GM12878 (cell line): ENCODE measurements around the gene AHNAK.

Experiments used
- POLR2AphosphoS5 ChIP-seq: IDR thresholded peaks from 2 replicates; pipeline ENCODE4 v1.6.1; 2011; ENCODE audit warnings: mild to moderate bottlenecking, low read length, inconsistent platforms
- RAD51 ChIP-seq: fragments of 450-650 bp; IDR thresholded peaks from 2 replicates; pipeline ENCODE4 v1.6.1; 2016; ENCODE audit warnings: moderate library complexity, mild to moderate bottlenecking, inconsistent platforms
- SREBF1 ChIP-seq: IDR thresholded peaks from 2 replicates; pipeline ENCODE4 v1.6.1; 2012; ENCODE audit warnings: mild to moderate bottlenecking, low read length

DNA sequence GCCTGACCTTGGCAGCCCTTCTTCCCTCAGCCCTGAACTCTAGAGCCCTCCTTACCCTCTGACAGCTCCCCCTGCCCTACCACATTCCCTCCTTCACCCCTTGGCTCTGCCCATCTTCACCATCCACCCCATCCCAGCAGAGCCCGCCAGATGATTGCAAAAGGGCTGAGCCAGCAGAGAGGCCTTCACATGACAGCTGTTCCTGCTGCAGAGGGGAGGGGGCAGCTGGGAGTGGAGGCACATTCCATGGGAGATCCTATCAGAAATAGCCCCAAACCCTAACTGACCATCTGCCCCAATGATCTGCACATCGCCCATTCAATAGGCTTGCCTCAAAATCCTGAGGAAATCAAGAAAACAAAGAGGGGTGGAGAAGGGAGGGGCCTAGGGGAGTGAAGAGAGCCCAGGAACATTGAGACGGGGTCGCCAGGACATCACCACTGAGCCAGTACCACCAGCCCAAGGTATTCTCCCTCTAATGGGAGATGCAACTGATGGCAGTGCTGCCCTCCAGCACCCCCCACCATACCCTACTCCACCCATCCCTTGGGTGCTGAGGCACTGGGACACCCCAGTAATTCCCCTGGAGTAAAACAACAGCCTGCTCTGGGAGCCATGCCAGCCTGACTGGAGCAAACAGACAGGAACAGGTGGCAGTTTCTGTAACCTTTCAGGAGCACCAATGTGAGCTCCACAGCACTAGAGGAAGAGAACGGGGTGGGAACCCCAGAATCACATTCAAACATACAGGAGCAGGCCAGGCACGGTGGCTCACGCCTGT lies 8.0 kb upstream of the AHNAK start:
- no peak for TF ChIP-seq RAD51
- TF ChIP-seq SREBF1 = no peak
- no peak for TF ChIP-seq POLR2AphosphoS5
